Measurements from ENCODE around the gene SH3BP1. TPM values are rescaled to one million over a fixed set of nuclear protein-coding genes. Genes with fewer than 3 reads are reported as not detected.

SH3BP1 gene
- polyA plus RNA-seq, 2 of the 4 experiments (the other 2 are of a cell fraction), result 1.8 to 2.7 TPM

GRCh38 chr22:37624876-37625275 is 14.6 kb upstream of the SH3BP1 start:
- no peaks in the 10 kb centered on the region for H3K9me3 ChIP-seq
- TF ChIP-seq CHD4 (IDR thresholded peaks at IDR 0.05; ENCODE audit: borderline replicate concordance) (no peak), ELK1 (IDR thresholded peaks at IDR 0.05; ENCODE audit: low read depth, low read length) (no peak), GATA3 (IDR thresholded peaks at IDR 0.05; ENCODE audit: borderline replicate concordance) (no peak), JUN (IDR thresholded peaks at IDR 0.05) (no peak), BCL3 (IDR thresholded peaks at IDR 0.05) (no peak), ESRRA (IDR thresholded peaks at IDR 0.05; ENCODE audit: borderline replicate concordance, low read length) (no peak), NFE2L2 (conservative IDR thresholded peaks at IDR 0.05; ENCODE audit: low read length) (no peak), HDAC2 (IDR thresholded peaks at IDR 0.05) (no peak), CHD2 (IDR thresholded peaks at IDR 0.05; ENCODE audit: low read length, partially characterized antibody) (no peak), E2F6 (IDR thresholded peaks at IDR 0.05; ENCODE audit: borderline replicate concordance, low read depth) (no peak), KDM5A (IDR thresholded peaks at IDR 0.05) (no peak), JUNB (IDR thresholded peaks at IDR 0.05) (no peak), ZNF302 (CRISPR knock-in tag; IDR thresholded peaks at IDR 0.05) (no peak), PBX3 (IDR thresholded peaks at IDR 0.05) (no peak), FOXS1 (CRISPR knock-in tag; IDR thresholded peaks at IDR 0.05) (no peak), ZSCAN20 (CRISPR knock-in tag; IDR thresholded peaks at IDR 0.05) (no peak), CEBPB (IDR thresholded peaks at IDR 0.05) (no peak), PHF8 (IDR thresholded peaks at IDR 0.05; ENCODE audit: borderline replicate concordance, low read depth) (no peak), ATOH8 (CRISPR knock-in tag; IDR thresholded peaks at IDR 0.05; ENCODE audit: low read depth) (no peak), ZC3H11A (IDR thresholded peaks at IDR 0.05) (no peak)
- WGBS (ENCODE audit: missing lambda C conversion rate), result 100% methylated on average over 4 of the region's 7 CpGs
- POLR2A ChIA-PET, result no interaction called here
- no peak overlapping the region for H3K27ac ChIP-seq
- FAIRE-seq, result no peak
- CTCF ChIA-PET, result interaction anchor here (0.6 to 11.4 kb wide), 5 partner anchors 10 to 167 kb away, joined by 3 to 129 read pairs (median 4); partner anchors contain the start of gene SH3BP1
- H3K4me3 ChIP-seq, result no peak overlapping the region
- H3K4me1 ChIP-seq, result no peaks in the 10 kb centered on the region
- ATAC-seq, result no peak
- no peak for DNase-seq (ENCODE audit: low read depth in 1 of 2, low spot score in 1 of 2)
- H3K4me2 ChIP-seq, result no peak overlapping the region

- WGBS (ENCODE audit: missing lambda C conversion rate), result 84% methylated on average over 6 of the region's 14 CpGs
- Histone ChIP-seq H3K4me1 (no peaks in the 10 kb centered on the region), H3K9me3 (no peaks in the 10 kb centered on the region), H3K4me3 (no peak overlapping the region), H3K27ac (no peak overlapping the region), H3K4me2 (no peak overlapping the region)
- POLR2A ChIA-PET, result no interaction called here
- CTCF ChIA-PET, result interaction anchor here (0.8 to 11.4 kb wide), 4 partner anchors 16 to 166 kb away, joined by 3 to 129 read pairs (median 6); partner anchors contain the start of gene SH3BP1
- TF ChIP-seq ZC3H11A (IDR thresholded peaks at IDR 0.05), result no peak
- no peak for TF ChIP-seq USF2 (IDR thresholded peaks at IDR 0.05)
- no peak for TF ChIP-seq NR3C1 (IDR thresholded peaks at IDR 0.05)
- no peak for TF ChIP-seq GATA3 (IDR thresholded peaks at IDR 0.05; ENCODE audit: borderline replicate concordance)
- ATAC-seq (no peak), DNase-seq (ENCODE audit: low read depth in 1 of 2, low spot score in 1 of 2) (no peak), FAIRE-seq (no peak)
Observed at GRCh38 chr22:37625737-37626136, 13.7 kb upstream of the SH3BP1 start.
